Neuronal stem cell (in vitro differentiated cells): ENCODE results near the gene IFI44L.

Experiments used
- DNase-seq: peaks from one replicate; pipeline ENCODE4 v3.0.0-alpha.2; 2013; ENCODE audit warnings: low spot score
- H2AFZ ChIP-seq: one replicate; pipeline ENCODE4 v1.6.1; 2013; ENCODE audit warnings: mild to moderate bottlenecking, low read length, inconsistent platforms
- H2AK5ac ChIP-seq: 2 replicates; pipeline ENCODE4 v1.6.1; 2013; ENCODE audit warnings: low read depth, mild to moderate bottlenecking, inconsistent platforms, low read length, moderate library complexity, mixed read lengths
- H2BK120ac ChIP-seq: 2 replicates; pipeline ENCODE4 v1.6.1; 2013; ENCODE audit warnings: low read depth, mild to moderate bottlenecking, inconsistent platforms, low read length, moderate library complexity, mixed read lengths
- H2BK12ac ChIP-seq: one replicate; pipeline ENCODE4 v1.6.1; 2013; ENCODE audit warnings: low read length, inconsistent platforms
- H2BK15ac ChIP-seq: 2 replicates; pipeline ENCODE4 v1.6.1; 2013; ENCODE audit warnings: mild to moderate bottlenecking, low read length, inconsistent platforms, mixed read lengths
- H2BK5ac ChIP-seq: one replicate; pipeline ENCODE4 v1.6.1; 2013; ENCODE audit warnings: inconsistent platforms, mild to moderate bottlenecking, low read length, moderate library complexity
- H3K14ac ChIP-seq: one replicate; pipeline ENCODE4 v1.6.1; 2013; ENCODE audit warnings: low read length, inconsistent platforms
- H3K18ac ChIP-seq: 2 replicates; pipeline ENCODE4 v1.6.1; 2013; ENCODE audit warnings: low read length, inconsistent platforms
- H3K23ac ChIP-seq: 2 replicates; pipeline ENCODE4 v1.6.1; 2013; ENCODE audit warnings: low read depth, mild to moderate bottlenecking, mixed read lengths, low read length, inconsistent platforms; ENCODE audit not compliant: poor library complexity
- H3K27ac ChIP-seq: replicated peaks from 3 replicates; pipeline ENCODE4 v1.5.1; 2013; ENCODE audit warnings: low read length, inconsistent platforms
- H3K27me3 ChIP-seq, 3 experiments: 2 replicates each; pipeline ENCODE4 v1.6.1; 2013; ENCODE audit warnings: low read length in 3 of 3, mild to moderate bottlenecking in 2 of 3, inconsistent platforms in 1 of 3, low read depth in 1 of 3, mixed read lengths in 1 of 3, moderate library complexity in 1 of 3; ENCODE audit not compliant: control insufficient read depth in 3 of 3, insufficient read depth in 3 of 3
- H3K36me3 ChIP-seq, 2 donors: replicated peaks in 1 of 2; 2 replicates each; pipeline ENCODE4 v1.6.1; 2013; ENCODE audit warnings: low read length in 2 of 2; ENCODE audit not compliant: control insufficient read depth in 2 of 2, insufficient read depth in 2 of 2
- H3K4ac ChIP-seq: 2 replicates; pipeline ENCODE4 v1.6.1; 2013; ENCODE audit warnings: inconsistent platforms, mild to moderate bottlenecking, low read length, moderate library complexity
- H3K4me1 ChIP-seq, 2 donors: 1 replicate in 1 of 2; 2 replicates in 1 of 2; pipeline ENCODE4 v1.6.1; 2013; ENCODE audit warnings: low read length in 2 of 2, low read depth in 1 of 2; ENCODE audit not compliant: control insufficient read depth in 2 of 2, insufficient read depth in 1 of 2
- H3K4me2 ChIP-seq: one replicate; pipeline ENCODE4 v1.6.1; 2013; ENCODE audit warnings: mild to moderate bottlenecking, low read length, inconsistent platforms; ENCODE audit not compliant: insufficient read depth, poor library complexity, severe bottlenecking
- H3K4me3 ChIP-seq, 2 donors: 2 replicates each; pipeline ENCODE4 v1.5.1; 2013; ENCODE audit warnings: low read length in 2 of 2, mild to moderate bottlenecking in 2 of 2, inconsistent platforms in 1 of 2, moderate library complexity in 1 of 2
- H3K79me1 ChIP-seq: one replicate; pipeline ENCODE4 v1.6.1; 2013; ENCODE audit warnings: low read depth, mild to moderate bottlenecking, inconsistent platforms, low read length, moderate library complexity
- H3K9ac ChIP-seq: one replicate; pipeline ENCODE4 v1.6.1; 2013; ENCODE audit warnings: mild to moderate bottlenecking, low read depth, low read length, inconsistent platforms; ENCODE audit not compliant: poor library complexity
- H3K9me3 ChIP-seq, 2 donors: replicated peaks in 1 of 2; 2 replicates each; pipeline versions ENCODE3 to v1.6.1; 2013; ENCODE audit warnings: low read length in 2 of 2, mild to moderate bottlenecking in 2 of 2, inconsistent platforms in 1 of 2, low read depth in 1 of 2, mixed read lengths in 1 of 2, moderate library complexity in 1 of 2; ENCODE audit not compliant: control insufficient read depth in 2 of 2, insufficient read depth in 1 of 2
- H4K8ac ChIP-seq: one replicate; pipeline ENCODE4 v1.6.1; 2013; ENCODE audit warnings: low read depth, mild to moderate bottlenecking, inconsistent platforms, low read length, moderate library complexity
- H4K91ac ChIP-seq: one replicate; pipeline ENCODE4 v1.6.1; 2013; ENCODE audit warnings: low read length, low read depth, mild to moderate bottlenecking, inconsistent platforms; ENCODE audit not compliant: poor library complexity
- WGBS, 2 donors: extraction: QIAGEN DNeasy Blood & Tissue Kit; methylation state at CpG; one replicate each; pipeline ENCODE4 v1.1.7; 2013; ENCODE audit warnings: missing lambda C conversion rate in 2 of 2, mixed read lengths in 1 of 2; ENCODE audit not compliant: insufficient read length in 2 of 2, insufficient replicate concordance in 1 of 2; ENCODE audit errors: extremely low coverage in 2 of 2; 5-methylcytosine and 5-hydroxymethylcytosine counted together

The IFI44L gene

DNA sequence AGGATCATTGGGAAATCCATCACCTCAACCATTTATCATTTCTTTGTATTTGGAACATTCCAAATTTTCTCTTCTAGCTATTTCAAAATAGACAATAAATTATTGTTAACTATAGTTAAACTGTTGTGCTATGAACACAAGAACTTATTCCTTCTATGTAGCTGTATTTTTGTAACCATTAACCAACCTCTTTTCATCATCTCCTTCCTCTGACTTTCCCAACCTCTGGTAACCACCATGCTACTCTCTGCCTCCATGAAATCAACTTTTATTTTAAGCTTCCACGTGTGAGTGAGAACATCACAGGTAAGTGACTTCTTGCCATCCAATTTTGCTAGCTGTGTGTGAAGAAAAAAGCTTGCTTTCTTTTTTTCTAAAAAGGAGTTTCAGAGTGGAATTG lies 418 bp downstream of the IFI44L start:
- Histone ChIP-seq H3K14ac (no peak overlapping the region), H3K27ac (no peak overlapping the region), H3K18ac (no peak overlapping the region), H2BK15ac (no peak overlapping the region), H4K8ac (no peak overlapping the region), H3K4me2 (no peak overlapping the region), H3K23ac (no peak overlapping the region), H3K9me3 (no peaks in the 10 kb centered on the region), H3K4ac (no peak overlapping the region), H3K36me3 (no peaks in the 10 kb centered on the region), H3K4me1 (peaks cover 2% of the 10 kb centered on the region in 2 donors), H3K9ac (no peak overlapping the region), H3K79me1 (no peaks in the 10 kb centered on the region), H3K4me3 (no peak overlapping the region), H4K91ac (no peak overlapping the region), H2BK120ac (no peak overlapping the region), H2AFZ (no peak overlapping the region), H3K27me3 (no peaks in the 10 kb centered on the region), H2AK5ac (no peak overlapping the region), H2BK12ac (no peak overlapping the region), H2BK5ac (no peak overlapping the region)
- no peak for DNase-seq
- WGBS, 2 donors: no CpG with 5 or more reads among the region's 1 CpG

DNA sequence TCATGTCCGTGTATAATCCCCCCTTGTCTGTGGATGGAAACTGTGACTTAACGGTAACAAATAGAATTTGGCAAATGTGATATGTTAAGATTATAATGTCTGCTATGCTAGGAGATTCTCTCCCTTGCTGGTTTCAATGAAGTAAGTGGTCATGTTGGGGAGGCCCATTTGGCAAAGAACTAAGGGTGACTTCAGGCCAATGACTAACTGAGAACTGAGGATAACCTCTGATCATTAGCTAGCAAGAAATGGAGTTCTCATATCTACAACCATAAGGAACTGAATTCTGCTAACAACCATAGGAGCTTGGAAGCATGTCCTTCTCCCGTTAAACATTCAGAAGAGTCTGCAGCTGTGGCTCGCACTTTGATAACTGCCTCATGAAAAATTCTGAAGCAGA lies 2.3 kb downstream of the IFI44L start:
- no peak for DNase-seq
- Histone ChIP-seq H3K18ac (no peak overlapping the region), H3K4me1 (peaks cover 2% of the 10 kb centered on the region in 2 donors), H3K9ac (no peak overlapping the region), H2AFZ (no peak overlapping the region), H3K4me2 (no peak overlapping the region), H3K4ac (no peak overlapping the region), H2BK5ac (no peak overlapping the region), H3K27me3 (no peaks in the 10 kb centered on the region), H2AK5ac (no peak overlapping the region), H4K8ac (no peak overlapping the region), H2BK15ac (no peak overlapping the region), H2BK12ac (no peak overlapping the region), H3K36me3 (no peaks in the 10 kb centered on the region), H3K14ac (no peak overlapping the region), H3K79me1 (no peaks in the 10 kb centered on the region), H3K9me3 (no peaks in the 10 kb centered on the region), H4K91ac (no peak overlapping the region), H3K23ac (no peak overlapping the region), H3K27ac (no peak overlapping the region), H2BK120ac (no peak overlapping the region), H3K4me3 (no peak overlapping the region)
- WGBS, 2 donors: no CpG with 5 or more reads among the region's 4 CpGs

DNA sequence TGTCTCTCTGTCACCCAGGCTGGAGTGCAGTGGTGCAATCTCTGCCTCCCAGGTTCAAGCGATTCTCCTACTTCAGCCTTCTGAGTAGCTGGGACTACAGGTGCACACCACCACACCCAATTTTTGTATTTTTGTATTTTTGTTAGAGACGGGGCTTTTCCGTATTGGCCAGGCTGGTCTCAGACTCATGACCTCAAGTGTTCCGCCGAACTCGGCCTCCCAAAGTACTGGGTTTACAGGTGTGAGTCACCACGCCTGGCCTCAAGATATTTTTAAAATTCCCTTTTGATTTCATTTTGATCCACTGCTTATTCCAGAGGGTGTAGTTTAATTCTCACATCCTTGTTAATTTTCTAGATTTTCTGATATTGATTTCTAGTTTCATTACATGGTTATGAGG lies 3.8 kb downstream of the IFI44L start:
- Histone ChIP-seq H3K27ac (no peak overlapping the region), H3K14ac (no peak overlapping the region), H3K4me1 (no peaks in the 10 kb centered on the region), H2BK15ac (no peak overlapping the region), H2BK12ac (no peak overlapping the region), H3K4ac (no peak overlapping the region), H3K4me3 (no peak overlapping the region), H2AK5ac (no peak overlapping the region), H3K36me3 (no peaks in the 10 kb centered on the region), H3K23ac (no peak overlapping the region), H3K18ac (no peak overlapping the region), H4K8ac (no peak overlapping the region), H2BK120ac (no peak overlapping the region), H3K9me3 (no peaks in the 10 kb centered on the region), H3K79me1 (no peaks in the 10 kb centered on the region), H2BK5ac (no peak overlapping the region), H3K9ac (no peak overlapping the region), H2AFZ (no peak overlapping the region), H4K91ac (no peak overlapping the region), H3K4me2 (no peak overlapping the region), H3K27me3 (no peaks in the 10 kb centered on the region)
- WGBS, 2 donors: no CpG with 5 or more reads among the region's 7 CpGs
- DNase-seq: no peak

DNA sequence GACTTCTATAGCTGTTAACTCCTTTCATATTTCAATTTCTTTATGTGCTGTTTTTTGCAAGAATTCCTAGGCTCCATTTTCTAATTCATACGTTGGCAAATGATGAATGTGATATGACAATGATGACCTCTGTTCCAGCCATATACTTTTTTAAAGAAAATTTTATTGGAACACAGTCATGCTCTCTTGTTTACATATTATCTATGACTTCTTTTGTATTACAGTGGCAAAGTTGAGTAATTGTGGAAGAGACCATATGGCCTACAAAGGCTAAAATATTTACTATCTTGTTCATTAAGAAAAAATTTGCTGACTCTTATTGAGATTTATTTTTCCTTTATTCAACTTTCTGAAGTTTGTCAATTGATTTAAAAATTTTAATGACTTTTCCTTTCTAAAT lies 7.1 kb downstream of the IFI44L start:
- no peaks in the 10 kb centered on the region for H3K27me3 ChIP-seq
- no peak overlapping the region for H4K91ac ChIP-seq
- H3K4ac ChIP-seq: no peak overlapping the region
- no peak overlapping the region for H2BK5ac ChIP-seq
- H3K79me1 ChIP-seq: no peaks in the 10 kb centered on the region
- H3K27ac ChIP-seq: no peak overlapping the region
- H3K4me2 ChIP-seq: no peak overlapping the region
- no peaks in the 10 kb centered on the region for H3K4me1 ChIP-seq
- H3K9ac ChIP-seq: no peak overlapping the region
- no peak overlapping the region for H2BK15ac ChIP-seq
- no CpG with 5 or more reads among the region's 1 CpG for WGBS, 2 donors
- H2AK5ac ChIP-seq: no peak overlapping the region
- no peaks in the 10 kb centered on the region for H3K9me3 ChIP-seq
- H3K18ac ChIP-seq: no peak overlapping the region
- no peak overlapping the region for H3K4me3 ChIP-seq
- H2AFZ ChIP-seq: no peak overlapping the region
- no peak for DNase-seq
- H3K23ac ChIP-seq: no peak overlapping the region
- no peak overlapping the region for H4K8ac ChIP-seq
- H2BK120ac ChIP-seq: no peak overlapping the region
- H3K14ac ChIP-seq: no peak overlapping the region
- no peak overlapping the region for H2BK12ac ChIP-seq
- H3K36me3 ChIP-seq: no peaks in the 10 kb centered on the region
